ENCODE data around the gene CCN2. TPM values are rescaled to one million over a fixed set of nuclear protein-coding genes. Genes with fewer than 3 reads are reported as not detected.

The CCN2 gene
- total RNA-seq, 1 experiment from 2014 or later: 20.2 TPM

GRCh38 chr6:131955876-131956275 is 4.7 kb upstream of the CCN2 start:
- no TSS peak for BruUV-seq (replicated peaks)
- Histone ChIP-seq H3K36me3 (ENCODE audit: low read depth) (no peaks in the 10 kb centered on the region), H3F3A (ENCODE audit: insufficient read depth, low read depth) (no peaks in the 10 kb centered on the region; the same call in 1 of the 2 replicates), H3K4me3 (no peak overlapping the region), H3K27ac (no peak overlapping the region), H3K79me2 (ENCODE audit: low read depth) (no peaks in the 10 kb centered on the region), H3K27me3 (ENCODE audit: insufficient read depth, low read depth) (no peaks in the 10 kb centered on the region), H4K20me1 (ENCODE audit: insufficient read depth) (no peaks in the 10 kb centered on the region), H3K9me3 (ENCODE audit: insufficient read depth, low read depth) (no peaks in the 10 kb centered on the region), H2AFZ (no peak overlapping the region), H3K4me2 (no peak overlapping the region), H3K9me2 (ENCODE audit: insufficient read depth) (no peaks in the 10 kb centered on the region; the same call in 1 of the 2 replicates), H3K4me1 (replicated peaks; ENCODE audit: insufficient read depth) (peaks cover 19% of the 10 kb centered on the region)
- ChIA-PET CTCF (no interaction called here), POLR2A (ENCODE audit: unreplicated experiment) (no interaction called here)
- no peak for TF ChIP-seq CTCF (conservative IDR thresholded peaks at IDR 0.05)
- no peak for TF ChIP-seq EZH2 (IDR thresholded peaks at IDR 0.05; ENCODE audit: low read depth)
- no peak for DNase-seq
- intact Hi-C loops (cut with micrococcal nuclease; ENCODE audit: unreplicated experiment): loop anchor here (2.0 to 10.0 kb wide), 3 partner anchors 129 to 1789 kb away; partner anchors contain the start of gene STX7

- no peaks in the 10 kb centered on the region; the same call in 1 of the 2 replicates for H3K9me3 ChIP-seq (ENCODE audit: insufficient read depth, low read depth)
- no TSS peak for BruUV-seq (replicated peaks)
- DNase-seq: no peak
- no peaks in the 10 kb centered on the region for H3K36me3 ChIP-seq (ENCODE audit: low read depth)
- no peaks in the 10 kb centered on the region; the same call in 1 of the 2 replicates for H3F3A ChIP-seq (ENCODE audit: insufficient read depth, low read depth)
- H3K4me2 ChIP-seq: no peak overlapping the region
- intact Hi-C loops (cut with micrococcal nuclease; ENCODE audit: unreplicated experiment): loop anchor here (2.0 to 10.0 kb wide), 3 partner anchors 130 to 1790 kb away; partner anchors contain the start of gene STX7
- H3K79me2 ChIP-seq (ENCODE audit: low read depth): no peaks in the 10 kb centered on the region
- H3K4me3 ChIP-seq: no peak overlapping the region
- H3K9me2 ChIP-seq (ENCODE audit: insufficient read depth): no peaks in the 10 kb centered on the region; the same call in 1 of the 2 replicates
- TF ChIP-seq CTCF (conservative IDR thresholded peaks at IDR 0.05) (no peak), EZH2 (IDR thresholded peaks at IDR 0.05; ENCODE audit: low read depth) (no peak)
- peak overlapping the region; percentile 41 for H2AFZ ChIP-seq
- ChIA-PET CTCF (no interaction called here), POLR2A (ENCODE audit: unreplicated experiment) (interaction anchor here (0.7 to 0.8 kb wide), 2 partner anchors 111 to 555 kb away, joined by 7 to 11 read pairs; no protein-coding TSS in a partner anchor)
- H4K20me1 ChIP-seq (ENCODE audit: insufficient read depth): no peaks in the 10 kb centered on the region
- H3K27me3 ChIP-seq (ENCODE audit: insufficient read depth, low read depth): no peaks in the 10 kb centered on the region
- no peak overlapping the region for H3K27ac ChIP-seq
- peaks cover 19% of the 10 kb centered on the region for H3K4me1 ChIP-seq (replicated peaks; ENCODE audit: insufficient read depth)
Observed at GRCh38 chr6:131955192-131955591, 4.0 kb upstream of the CCN2 start.

- H2AFZ ChIP-seq: peak overlapping the region; percentile 62; the same call in 1 of the 2 replicates
- no peaks in the 10 kb centered on the region; the same call in 1 of the 2 replicates for H3F3A ChIP-seq (ENCODE audit: insufficient read depth, low read depth)
- peaks cover 19% of the 10 kb centered on the region for H3K4me1 ChIP-seq (replicated peaks; ENCODE audit: insufficient read depth)
- no peaks in the 10 kb centered on the region for H3K36me3 ChIP-seq (ENCODE audit: low read depth)
- ChIA-PET CTCF (interaction anchor here (0.6 kb wide), 1 partner anchor 132 kb away, joined by 3 read pairs; no protein-coding TSS in a partner anchor), POLR2A (ENCODE audit: unreplicated experiment) (interaction anchor here (0.5 to 0.8 kb wide), 3 partner anchors 111 to 554 kb away, joined by 6 to 11 read pairs (median 7); no protein-coding TSS in a partner anchor)
- H4K20me1 ChIP-seq (ENCODE audit: insufficient read depth): no peaks in the 10 kb centered on the region
- no peaks in the 10 kb centered on the region for H3K27me3 ChIP-seq (ENCODE audit: insufficient read depth, low read depth)
- no peak overlapping the region for H3K4me3 ChIP-seq
- no peaks in the 10 kb centered on the region; the same call in 1 of the 2 replicates for H3K9me2 ChIP-seq (ENCODE audit: insufficient read depth)
- no peak overlapping the region for H3K4me2 ChIP-seq
- intact Hi-C loops (cut with micrococcal nuclease; ENCODE audit: unreplicated experiment): loop anchor here (2.0 to 10.0 kb wide), 4 partner anchors 130 to 1790 kb away; partner anchors contain the start of genes RPS12 and STX7
- H3K27ac ChIP-seq: no peak overlapping the region
- peak; percentile 42 to 77 for DNase-seq
- BruUV-seq (replicated peaks): TSS peak; percentile 63
- TF ChIP-seq EZH2 (IDR thresholded peaks at IDR 0.05; ENCODE audit: low read depth) (no peak), CTCF (conservative IDR thresholded peaks at IDR 0.05) (no peak)
- no peaks in the 10 kb centered on the region; the same call in 1 of the 2 replicates for H3K9me3 ChIP-seq (ENCODE audit: insufficient read depth, low read depth)
- no peaks in the 10 kb centered on the region for H3K79me2 ChIP-seq (ENCODE audit: low read depth)
Observed at GRCh38 chr6:131954775-131955107, 3.6 kb upstream of the CCN2 start.
